HepG2 (cell line): Measurements from ENCODE around the gene SNRPD3. TPM values are rescaled to one million over a fixed set of nuclear protein-coding genes. Genes with fewer than 3 reads are reported as not detected.
A peak's percentile ranks its signal among the peaks of the same experiment; 100 is the strongest.

ENCODE experiments used
- CEBPG ChIP-seq: IDR thresholded peaks from 2 replicates; pipeline ENCODE4 v1.6.1; 2016
- ETS1 ChIP-seq: sonication (generic); formaldehyde crosslinking; IDR thresholded peaks from 2 replicates; pipeline ENCODE4 v1.4.0; 2020; ENCODE audit warnings: missing genetic modification reagents
- FOXA3 ChIP-seq: IDR thresholded peaks from 2 replicates; pipeline ENCODE4 v1.6.1; 2016; ENCODE audit warnings: missing genetic modification reagents, missing compliant biosample characterization
- HBP1 ChIP-seq: IDR thresholded peaks from 2 replicates; pipeline ENCODE4 v1.6.1; 2016; ENCODE audit warnings: low read depth, control low read depth
- HCFC1 ChIP-seq: fragments of 150-350 bp; IDR thresholded peaks from 2 replicates; pipeline ENCODE4 v1.6.1; 2014; ENCODE audit warnings: low read depth, low read length
- HMG20A ChIP-seq: IDR thresholded peaks from 2 replicates; pipeline ENCODE4 v1.6.1; 2016; ENCODE audit warnings: borderline replicate concordance
- HNRNPLL ChIP-seq: fragments of 200-400 bp; formaldehyde crosslinking; IDR thresholded peaks from 2 replicates; pipeline ENCODE4 v1.6.1; 2017; ENCODE audit warnings: mild to moderate bottlenecking, low read depth, low read length; ENCODE audit not compliant: poor library complexity, severe bottlenecking
- MYPOP ChIP-seq: sonication (generic); formaldehyde crosslinking; IDR thresholded peaks from 2 replicates; pipeline ENCODE4 v1.8.1; 2023; ENCODE audit warnings: mild to moderate bottlenecking, moderate library complexity, missing genetic modification reagents
- NFAT5 ChIP-seq: sonication (generic); formaldehyde crosslinking; IDR thresholded peaks from 2 replicates; pipeline ENCODE4 v1.4.0; 2020; ENCODE audit warnings: missing genetic modification reagents
- REST ChIP-seq, 2 experiments: IDR thresholded peaks; 2 replicates each; pipeline ENCODE4 v1.6.1; 2011 to 2012; ENCODE audit warnings: low read length in 2 of 2, borderline replicate concordance in 1 of 2, low read depth in 1 of 2, mild to moderate bottlenecking in 1 of 2, moderate library complexity in 1 of 2
- SATB2 ChIP-seq: sonication (generic); formaldehyde crosslinking; IDR thresholded peaks from 2 replicates; pipeline ENCODE4 v1.5.0; 2020; ENCODE audit warnings: missing genetic modification reagents
- TEAD3 ChIP-seq: optimal IDR thresholded peaks from 2 replicates; pipeline ENCODE3; 2016; ENCODE audit warnings: borderline replicate concordance
- ZFY ChIP-seq: sonication (generic); formaldehyde crosslinking; IDR thresholded peaks from 2 replicates; pipeline ENCODE4 v1.4.0; 2020; ENCODE audit warnings: missing genetic modification reagents
- ZNF121 ChIP-seq: sonication (generic); formaldehyde crosslinking; IDR thresholded peaks from 2 replicates; pipeline ENCODE4 v1.5.0; 2020; ENCODE audit warnings: mild to moderate bottlenecking, missing genetic modification reagents
- polyA plus RNA-seq, 8 experiments: library from polyadenylated mRNA; depleted of rRNA in 3 of 8; stranded (reverse) in 7 of 8; unstranded in 1 of 8; fragments of >200 nt; fragmentation: Illumina TruSeq in 4 of 8; extraction: Trizol in 4 of 8; gene quantifications; 2 replicates each; pipeline versions ENCODE4 v1.2.1 to v1.2.3, GENCODE V29; 2011 to 2016; ENCODE audit warnings: low read depth in 4 of 8, missing spikeins in 1 of 8, mixed read lengths in 1 of 8; ENCODE audit not compliant: insufficient read depth in 1 of 8
- total RNA-seq, 5 experiments: library from RNA; depleted of rRNA; stranded (reverse); fragments of >200 nt; fragmentation: Illumina TruSeq; extraction: Trizol; gene quantifications; 2 replicates each; pipeline ENCODE4 v1.2.3, GENCODE V29; 2016; ENCODE audit warnings: low read depth in 1 of 5

Gene SNRPD3
- total and polyA plus RNA-seq, 2 of the 13 experiments (the other 11 are each of a cell fraction or from before 2014, with no cell fraction given), result 110 to 209 TPM

GRCh38 chr22:24555165-24556039 lies at the start of gene SNRPD3 (continued):
- TF ChIP-seq NFAT5 (CRISPR knock-in tag) (peak; percentile 30; the same call in 1 of the 2 replicates), ETS1 (CRISPR knock-in tag) (no peak), CEBPG (CRISPR knock-in tag) (peak; percentile 37; the same call in 1 of the 2 replicates), HNRNPLL (peak; percentile 99), ZNF121 (CRISPR knock-in tag) (0 out of 2 replicates have a peak, but pooled peaks have one; percentile 14), MYPOP (CRISPR knock-in tag) (peak; percentile 79), HBP1 (peak; percentile 98), REST (IDR thresholded peaks at IDR 0.05; ENCODE audit: borderline replicate concordance in 1 of 2, low read depth in 1 of 2, low read length in 2 of 2) (peak in 1 of 2 experiments; percentile 63; a peak in 1 of 4 replicates), ZFY (CRISPR knock-in tag) (peak; percentile 98), TEAD3 (CRISPR knock-in tag) (peak; percentile 78), FOXA3 (CRISPR knock-in tag) (peak; percentile 68), HMG20A (CRISPR knock-in tag) (no peak), SATB2 (CRISPR knock-in tag) (0 out of 2 replicates have a peak, but pooled peaks have one; percentile 71), HCFC1 (peak; percentile 73; the same call in 1 of the 2 replicates)
